ENCODE data around the gene TSR1.

- TF ChIP-seq EZH2 (IDR thresholded peaks at IDR 0.05; ENCODE audit: insufficient read depth, poor library complexity, severe bottlenecking) (no peak), EZH2phosphoT487 (IDR thresholded peaks at IDR 0.05; ENCODE audit: insufficient read depth, low read depth) (no peak)
Observed at GRCh38 chr17:2363851-2364762, 27.9 kb upstream of the TSR1 start.

Measured in GM23248 (cell line).